HepG2 (cell line): Measurements from ENCODE around the gene DDX39B. TPM values are rescaled to one million over a fixed set of nuclear protein-coding genes. Genes with fewer than 3 reads are reported as not detected.
A peak's percentile ranks its signal among the peaks of the same experiment; 100 is the strongest.

Source experiments
- ARNTL ChIP-seq: sonication (generic); formaldehyde crosslinking; IDR thresholded peaks from 2 replicates; pipeline ENCODE4 v1.4.0; 2020; ENCODE audit warnings: mild to moderate bottlenecking, missing genetic modification reagents
- GATAD2A ChIP-seq: IDR thresholded peaks from 2 replicates; pipeline ENCODE4 v1.6.1; 2016
- GZF1 ChIP-seq: sonication (generic); formaldehyde crosslinking; IDR thresholded peaks from 2 replicates; pipeline ENCODE4 v1.5.1; 2020; ENCODE audit warnings: mild to moderate bottlenecking, missing genetic modification reagents
- HNRNPUL1 ChIP-seq: fragments of 200-400 bp; formaldehyde crosslinking; IDR thresholded peaks from 2 replicates; pipeline ENCODE4 v1.6.1; 2017; ENCODE audit warnings: low read depth, mild to moderate bottlenecking, low read length, moderate library complexity
- JUN ChIP-seq: sonication (generic); formaldehyde crosslinking; IDR thresholded peaks from 2 replicates; pipeline ENCODE4 v1.4.0; 2020; ENCODE audit warnings: mild to moderate bottlenecking, missing genetic modification reagents
- KLF11 ChIP-seq: IDR thresholded peaks from 2 replicates; pipeline ENCODE4 v1.6.1; 2016; ENCODE audit warnings: missing compliant biosample characterization
- LCORL ChIP-seq, 2 experiments: fragments of 450-650 bp in 1 of 2; sonication (generic) in 1 of 2; formaldehyde crosslinking in 1 of 2; IDR thresholded peaks; 2 replicates each; pipeline versions ENCODE4 v1.5.0 to v1.6.1; 2017 to 2020; ENCODE audit warnings: antibody characterized with exemption in 1 of 2, missing genetic modification reagents in 1 of 2
- MTF2 ChIP-seq: sonication (generic); formaldehyde crosslinking; IDR thresholded peaks from 2 replicates; pipeline ENCODE4 v1.5.0; 2020; ENCODE audit warnings: missing genetic modification reagents, borderline replicate concordance
- NFE2L1 ChIP-seq: sonication (generic); formaldehyde crosslinking; IDR thresholded peaks from 2 replicates; pipeline ENCODE4 v1.4.0; 2020; ENCODE audit warnings: missing genetic modification reagents, mild to moderate bottlenecking, borderline replicate concordance
- NRL ChIP-seq: sonication (generic); formaldehyde crosslinking; IDR thresholded peaks from 2 replicates; pipeline ENCODE4 v1.5.0; 2020; ENCODE audit warnings: missing genetic modification reagents, mild to moderate bottlenecking, moderate library complexity, borderline replicate concordance
- PBX2 ChIP-seq: IDR thresholded peaks from 2 replicates; pipeline ENCODE4 v1.6.1; 2016; ENCODE audit warnings: control low read depth
- RELA ChIP-seq: sonication (generic); formaldehyde crosslinking; IDR thresholded peaks from 2 replicates; pipeline ENCODE4 v1.4.0; 2020; ENCODE audit warnings: missing genetic modification reagents
- SKI ChIP-seq: fragments of 450-650 bp; IDR thresholded peaks from one replicate; pipeline ENCODE4 v1.6.1; 2018; ENCODE audit warnings: mild to moderate bottlenecking; ENCODE audit not compliant: partially characterized antibody
- SOX6 ChIP-seq, 2 experiments: fragments of 450-650 bp in 1 of 2; sonication (generic) in 1 of 2; formaldehyde crosslinking in 1 of 2; IDR thresholded peaks; 2 replicates each; pipeline versions ENCODE4 v1.4.0 to v1.6.1; 2017 to 2020; ENCODE audit warnings: antibody characterized with exemption in 1 of 2, mild to moderate bottlenecking in 1 of 2, missing genetic modification reagents in 1 of 2
- STAT5B ChIP-seq: sonication (generic); formaldehyde crosslinking; IDR thresholded peaks from 2 replicates; pipeline ENCODE4 v1.4.0; 2020; ENCODE audit warnings: missing genetic modification reagents
- ZNF670 ChIP-seq: sonication (generic); formaldehyde crosslinking; IDR thresholded peaks from 2 replicates; pipeline ENCODE4 v1.8.0; 2022; ENCODE audit warnings: mild to moderate bottlenecking, missing genetic modification reagents, borderline replicate concordance
- polyA plus RNA-seq, 8 experiments: library from polyadenylated mRNA; depleted of rRNA in 3 of 8; stranded (reverse) in 7 of 8; unstranded in 1 of 8; fragments of >200 nt; fragmentation: Illumina TruSeq in 4 of 8; extraction: Trizol in 4 of 8; gene quantifications; 2 replicates each; pipeline versions ENCODE4 v1.2.1 to v1.2.3, GENCODE V29; 2011 to 2016; ENCODE audit warnings: low read depth in 4 of 8, missing spikeins in 1 of 8, mixed read lengths in 1 of 8; ENCODE audit not compliant: insufficient read depth in 1 of 8
- total RNA-seq, 5 experiments: library from RNA; depleted of rRNA; stranded (reverse); fragments of >200 nt; fragmentation: Illumina TruSeq; extraction: Trizol; gene quantifications; 2 replicates each; pipeline ENCODE4 v1.2.3, GENCODE V29; 2016; ENCODE audit warnings: low read depth in 1 of 5
- TF ChIP-seq, protein P1 (sequence below): sonication (generic); formaldehyde crosslinking; IDR thresholded peaks from 2 replicates; pipeline ENCODE4 v1.4.0; 2020; ENCODE audit warnings: missing genetic modification reagents, borderline replicate concordance
- TF ChIP-seq, protein P2 (sequence below): sonication (generic); formaldehyde crosslinking; IDR thresholded peaks from 2 replicates; pipeline ENCODE4 v1.8.1; 2023; ENCODE audit warnings: mild to moderate bottlenecking, missing genetic modification reagents
- TF ChIP-seq, protein P3 (sequence below): sonication (generic); formaldehyde crosslinking; IDR thresholded peaks from 2 replicates; pipeline ENCODE4 v1.5.0; 2020; ENCODE audit warnings: missing genetic modification reagents
- TF ChIP-seq, protein P4 (sequence below): IDR thresholded peaks from 2 replicates; pipeline ENCODE4 v1.6.1; 2016

The DDX39B gene
- total and polyA plus RNA-seq, 2 of the 13 experiments (the other 11 are each of a cell fraction or from before 2014, with no cell fraction given) = 570 to 678 TPM

GRCh38 chr6:31540640-31541039 is 1.2 kb downstream of the DDX39B start (continued):
- TF ChIP-seq LCORL (IDR thresholded peaks at IDR 0.05) = no peak
- 0 out of 2 replicates have a peak, but pooled peaks have one; percentile 11 for TF ChIP-seq LCORL (CRISPR knock-in tag; IDR thresholded peaks at IDR 0.05)
- TF ChIP-seq GZF1 = no peak
- TF ChIP-seq NRL (CRISPR knock-in tag) = no peak
- no peak for TF ChIP-seq STAT5B
- TF ChIP-seq, protein P1, sequence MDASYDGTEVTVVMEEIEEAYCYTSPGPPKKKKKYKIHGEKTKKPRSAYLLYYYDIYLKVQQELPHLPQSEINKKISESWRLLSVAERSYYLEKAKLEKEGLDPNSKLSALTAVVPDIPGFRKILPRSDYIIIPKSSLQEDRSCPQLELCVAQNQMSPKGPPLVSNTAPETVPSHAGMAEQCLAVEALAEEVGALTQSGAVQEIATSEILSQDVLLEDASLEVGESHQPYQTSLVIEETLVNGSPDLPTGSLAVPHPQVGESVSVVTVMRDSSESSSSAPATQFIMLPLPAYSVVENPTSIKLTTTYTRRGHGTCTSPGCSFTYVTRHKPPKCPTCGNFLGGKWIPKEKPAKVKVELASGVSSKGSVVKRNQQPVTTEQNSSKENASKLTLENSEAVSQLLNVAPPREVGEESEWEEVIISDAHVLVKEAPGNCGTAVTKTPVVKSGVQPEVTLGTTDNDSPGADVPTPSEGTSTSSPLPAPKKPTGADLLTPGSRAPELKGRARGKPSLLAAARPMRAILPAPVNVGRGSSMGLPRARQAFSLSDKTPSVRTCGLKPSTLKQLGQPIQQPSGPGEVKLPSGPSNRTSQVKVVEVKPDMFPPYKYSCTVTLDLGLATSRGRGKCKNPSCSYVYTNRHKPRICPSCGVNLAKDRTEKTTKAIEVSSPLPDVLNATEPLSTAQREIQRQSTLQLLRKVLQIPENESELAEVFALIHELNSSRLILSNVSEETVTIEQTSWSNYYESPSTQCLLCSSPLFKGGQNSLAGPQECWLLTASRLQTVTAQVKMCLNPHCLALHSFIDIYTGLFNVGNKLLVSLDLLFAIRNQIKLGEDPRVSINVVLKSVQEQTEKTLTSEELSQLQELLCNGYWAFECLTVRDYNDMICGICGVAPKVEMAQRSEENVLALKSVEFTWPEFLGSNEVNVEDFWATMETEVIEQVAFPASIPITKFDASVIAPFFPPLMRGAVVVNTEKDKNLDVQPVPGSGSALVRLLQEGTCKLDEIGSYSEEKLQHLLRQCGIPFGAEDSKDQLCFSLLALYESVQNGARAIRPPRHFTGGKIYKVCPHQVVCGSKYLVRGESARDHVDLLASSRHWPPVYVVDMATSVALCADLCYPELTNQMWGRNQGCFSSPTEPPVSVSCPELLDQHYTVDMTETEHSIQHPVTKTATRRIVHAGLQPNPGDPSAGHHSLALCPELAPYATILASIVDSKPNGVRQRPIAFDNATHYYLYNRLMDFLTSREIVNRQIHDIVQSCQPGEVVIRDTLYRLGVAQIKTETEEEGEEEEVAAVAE (CRISPR knock-in tag) = no peak
- TF ChIP-seq RELA (CRISPR knock-in tag) = no peak
- TF ChIP-seq, protein P2, sequence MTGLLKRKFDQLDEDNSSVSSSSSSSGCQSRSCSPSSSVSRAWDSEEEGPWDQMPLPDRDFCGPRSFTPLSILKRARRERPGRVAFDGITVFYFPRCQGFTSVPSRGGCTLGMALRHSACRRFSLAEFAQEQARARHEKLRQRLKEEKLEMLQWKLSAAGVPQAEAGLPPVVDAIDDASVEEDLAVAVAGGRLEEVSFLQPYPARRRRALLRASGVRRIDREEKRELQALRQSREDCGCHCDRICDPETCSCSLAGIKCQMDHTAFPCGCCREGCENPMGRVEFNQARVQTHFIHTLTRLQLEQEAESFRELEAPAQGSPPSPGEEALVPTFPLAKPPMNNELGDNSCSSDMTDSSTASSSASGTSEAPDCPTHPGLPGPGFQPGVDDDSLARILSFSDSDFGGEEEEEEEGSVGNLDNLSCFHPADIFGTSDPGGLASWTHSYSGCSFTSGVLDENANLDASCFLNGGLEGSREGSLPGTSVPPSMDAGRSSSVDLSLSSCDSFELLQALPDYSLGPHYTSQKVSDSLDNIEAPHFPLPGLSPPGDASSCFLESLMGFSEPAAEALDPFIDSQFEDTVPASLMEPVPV (CRISPR knock-in tag) = no peak
- TF ChIP-seq, protein P3, sequence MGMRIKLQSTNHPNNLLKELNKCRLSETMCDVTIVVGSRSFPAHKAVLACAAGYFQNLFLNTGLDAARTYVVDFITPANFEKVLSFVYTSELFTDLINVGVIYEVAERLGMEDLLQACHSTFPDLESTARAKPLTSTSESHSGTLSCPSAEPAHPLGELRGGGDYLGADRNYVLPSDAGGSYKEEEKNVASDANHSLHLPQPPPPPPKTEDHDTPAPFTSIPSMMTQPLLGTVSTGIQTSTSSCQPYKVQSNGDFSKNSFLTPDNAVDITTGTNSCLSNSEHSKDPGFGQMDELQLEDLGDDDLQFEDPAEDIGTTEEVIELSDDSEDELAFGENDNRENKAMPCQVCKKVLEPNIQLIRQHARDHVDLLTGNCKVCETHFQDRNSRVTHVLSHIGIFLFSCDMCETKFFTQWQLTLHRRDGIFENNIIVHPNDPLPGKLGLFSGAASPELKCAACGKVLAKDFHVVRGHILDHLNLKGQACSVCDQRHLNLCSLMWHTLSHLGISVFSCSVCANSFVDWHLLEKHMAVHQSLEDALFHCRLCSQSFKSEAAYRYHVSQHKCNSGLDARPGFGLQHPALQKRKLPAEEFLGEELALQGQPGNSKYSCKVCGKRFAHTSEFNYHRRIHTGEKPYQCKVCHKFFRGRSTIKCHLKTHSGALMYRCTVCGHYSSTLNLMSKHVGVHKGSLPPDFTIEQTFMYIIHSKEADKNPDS (CRISPR knock-in tag) = 0 out of 2 replicates have a peak, but pooled peaks have one; percentile 36
- no peak for TF ChIP-seq PBX2 (CRISPR knock-in tag)
- TF ChIP-seq KLF11 = no peak
- TF ChIP-seq HNRNPUL1 = no peak
- TF ChIP-seq MTF2 (CRISPR knock-in tag) = 0 out of 2 replicates have a peak, but pooled peaks have one; percentile 3
- TF ChIP-seq, protein P4, sequence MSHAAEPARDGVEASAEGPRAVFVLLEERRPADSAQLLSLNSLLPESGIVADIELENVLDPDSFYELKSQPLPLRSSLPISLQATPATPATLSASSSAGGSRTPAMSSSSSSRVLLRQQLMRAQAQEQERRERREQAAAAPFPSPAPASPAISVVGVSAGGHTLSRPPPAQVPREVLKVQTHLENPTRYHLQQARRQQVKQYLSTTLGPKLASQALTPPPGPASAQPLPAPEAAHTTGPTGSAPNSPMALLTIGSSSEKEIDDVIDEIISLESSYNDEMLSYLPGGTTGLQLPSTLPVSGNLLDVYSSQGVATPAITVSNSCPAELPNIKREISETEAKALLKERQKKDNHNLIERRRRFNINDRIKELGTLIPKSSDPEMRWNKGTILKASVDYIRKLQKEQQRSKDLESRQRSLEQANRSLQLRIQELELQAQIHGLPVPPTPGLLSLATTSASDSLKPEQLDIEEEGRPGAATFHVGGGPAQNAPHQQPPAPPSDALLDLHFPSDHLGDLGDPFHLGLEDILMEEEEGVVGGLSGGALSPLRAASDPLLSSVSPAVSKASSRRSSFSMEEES (CRISPR knock-in tag) = no peak
- TF ChIP-seq NFE2L1 = no peak
- TF ChIP-seq ARNTL (CRISPR knock-in tag) = 0 out of 2 replicates have a peak, but pooled peaks have one; percentile 36
- no peak for TF ChIP-seq SKI
- no peak for TF ChIP-seq GATAD2A (CRISPR knock-in tag)
- no peak for TF ChIP-seq JUN (CRISPR knock-in tag)
- 0 out of 2 replicates have a peak, but pooled peaks have one; percentile 12 for TF ChIP-seq ZNF670
- TF ChIP-seq SOX6 (IDR thresholded peaks at IDR 0.05) = no peak
- TF ChIP-seq SOX6 (CRISPR knock-in tag; IDR thresholded peaks at IDR 0.05) = no peak
